Ishikawa (cell line): Measurements from ENCODE around the gene GSTA4.

Experiments used
- CEBPB ChIP-seq: IDR thresholded peaks from 2 replicates; pipeline ENCODE4 v1.6.1; 2012
- CREB1 ChIP-seq: IDR thresholded peaks from 2 replicates; pipeline ENCODE4 v1.6.1; 2012; ENCODE audit warnings: low read depth
- EGR1 ChIP-seq: IDR thresholded peaks from 2 replicates; pipeline ENCODE4 v1.6.1; 2012
- EP300 ChIP-seq: IDR thresholded peaks from 2 replicates; pipeline ENCODE4 v1.6.1; 2012; ENCODE audit warnings: borderline replicate concordance
- FOXM1 ChIP-seq: IDR thresholded peaks from 2 replicates; pipeline ENCODE4 v1.6.1; 2012; ENCODE audit warnings: low read depth, borderline replicate concordance
- NFIC ChIP-seq: IDR thresholded peaks from 2 replicates; pipeline ENCODE4 v1.6.1; 2012
- RAD21 ChIP-seq: IDR thresholded peaks from 2 replicates; pipeline ENCODE4 v1.6.1; 2012; ENCODE audit warnings: low read depth
- TAF1 ChIP-seq: IDR thresholded peaks from 2 replicates; pipeline ENCODE4 v1.6.1; 2012; ENCODE audit warnings: low read depth, mild to moderate bottlenecking
- TCF12 ChIP-seq: IDR thresholded peaks from 2 replicates; pipeline ENCODE4 v1.6.1; 2012; ENCODE audit warnings: low read depth
- TEAD4 ChIP-seq: IDR thresholded peaks from 2 replicates; pipeline ENCODE4 v1.6.1; 2012
- YY1 ChIP-seq: IDR thresholded peaks from 2 replicates; pipeline ENCODE4 v1.6.1; 2012; ENCODE audit warnings: low read depth
- ZBTB7A ChIP-seq: IDR thresholded peaks from 2 replicates; pipeline ENCODE4 v1.6.1; 2012; ENCODE audit warnings: low read depth
- TF ChIP-seq, protein P1 (sequence below): IDR thresholded peaks from 2 replicates; pipeline ENCODE4 v1.6.1; 2012
- TF ChIP-seq, protein P2 (sequence below): IDR thresholded peaks from 2 replicates; pipeline ENCODE4 v1.6.1; 2012; ENCODE audit warnings: low read depth, mild to moderate bottlenecking
- TF ChIP-seq, protein P3 (sequence below): IDR thresholded peaks from 2 replicates; pipeline ENCODE4 v1.6.1; 2012

Gene GSTA4

DNA sequence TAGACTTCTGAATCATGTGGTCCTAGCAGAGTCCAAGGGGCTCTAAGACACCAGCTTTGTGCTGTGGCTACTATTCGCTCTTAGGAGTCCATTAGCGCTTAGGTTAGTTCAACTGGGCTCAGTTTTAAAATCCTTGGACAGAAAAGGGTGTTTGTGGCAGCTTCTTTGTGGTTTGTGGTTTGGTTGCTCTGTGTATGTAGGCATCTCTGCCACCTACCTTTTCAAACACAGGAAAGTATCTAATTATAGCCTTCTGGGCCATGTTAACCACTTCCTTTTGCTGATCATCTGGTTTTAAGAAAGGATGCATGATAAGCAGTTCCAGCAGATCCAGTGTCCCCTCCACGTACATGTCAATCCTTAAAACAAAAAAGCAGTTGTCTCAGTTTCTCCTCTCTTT is 10.8 kb downstream of the GSTA4 start:
- no peak for TF ChIP-seq CREB1
- no peak for TF ChIP-seq EP300
- no peak for TF ChIP-seq FOXM1
- no peak for TF ChIP-seq TEAD4
- no peak for TF ChIP-seq TCF12
- TF ChIP-seq, protein P1, sequence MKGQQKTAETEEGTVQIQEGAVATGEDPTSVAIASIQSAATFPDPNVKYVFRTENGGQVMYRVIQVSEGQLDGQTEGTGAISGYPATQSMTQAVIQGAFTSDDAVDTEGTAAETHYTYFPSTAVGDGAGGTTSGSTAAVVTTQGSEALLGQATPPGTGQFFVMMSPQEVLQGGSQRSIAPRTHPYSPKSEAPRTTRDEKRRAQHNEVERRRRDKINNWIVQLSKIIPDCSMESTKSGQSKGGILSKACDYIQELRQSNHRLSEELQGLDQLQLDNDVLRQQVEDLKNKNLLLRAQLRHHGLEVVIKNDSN = no peak
- TF ChIP-seq NFIC = no peak
- no peak for TF ChIP-seq ZBTB7A
- no peak for TF ChIP-seq RAD21
- no peak for TF ChIP-seq TAF1
- no peak for TF ChIP-seq EGR1
- TF ChIP-seq, protein P2, sequence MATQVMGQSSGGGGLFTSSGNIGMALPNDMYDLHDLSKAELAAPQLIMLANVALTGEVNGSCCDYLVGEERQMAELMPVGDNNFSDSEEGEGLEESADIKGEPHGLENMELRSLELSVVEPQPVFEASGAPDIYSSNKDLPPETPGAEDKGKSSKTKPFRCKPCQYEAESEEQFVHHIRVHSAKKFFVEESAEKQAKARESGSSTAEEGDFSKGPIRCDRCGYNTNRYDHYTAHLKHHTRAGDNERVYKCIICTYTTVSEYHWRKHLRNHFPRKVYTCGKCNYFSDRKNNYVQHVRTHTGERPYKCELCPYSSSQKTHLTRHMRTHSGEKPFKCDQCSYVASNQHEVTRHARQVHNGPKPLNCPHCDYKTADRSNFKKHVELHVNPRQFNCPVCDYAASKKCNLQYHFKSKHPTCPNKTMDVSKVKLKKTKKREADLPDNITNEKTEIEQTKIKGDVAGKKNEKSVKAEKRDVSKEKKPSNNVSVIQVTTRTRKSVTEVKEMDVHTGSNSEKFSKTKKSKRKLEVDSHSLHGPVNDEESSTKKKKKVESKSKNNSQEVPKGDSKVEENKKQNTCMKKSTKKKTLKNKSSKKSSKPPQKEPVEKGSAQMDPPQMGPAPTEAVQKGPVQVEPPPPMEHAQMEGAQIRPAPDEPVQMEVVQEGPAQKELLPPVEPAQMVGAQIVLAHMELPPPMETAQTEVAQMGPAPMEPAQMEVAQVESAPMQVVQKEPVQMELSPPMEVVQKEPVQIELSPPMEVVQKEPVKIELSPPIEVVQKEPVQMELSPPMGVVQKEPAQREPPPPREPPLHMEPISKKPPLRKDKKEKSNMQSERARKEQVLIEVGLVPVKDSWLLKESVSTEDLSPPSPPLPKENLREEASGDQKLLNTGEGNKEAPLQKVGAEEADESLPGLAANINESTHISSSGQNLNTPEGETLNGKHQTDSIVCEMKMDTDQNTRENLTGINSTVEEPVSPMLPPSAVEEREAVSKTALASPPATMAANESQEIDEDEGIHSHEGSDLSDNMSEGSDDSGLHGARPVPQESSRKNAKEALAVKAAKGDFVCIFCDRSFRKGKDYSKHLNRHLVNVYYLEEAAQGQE = no peak
- TF ChIP-seq, protein P3, sequence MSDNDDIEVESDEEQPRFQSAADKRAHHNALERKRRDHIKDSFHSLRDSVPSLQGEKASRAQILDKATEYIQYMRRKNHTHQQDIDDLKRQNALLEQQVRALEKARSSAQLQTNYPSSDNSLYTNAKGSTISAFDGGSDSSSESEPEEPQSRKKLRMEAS = no peak
- no peak for TF ChIP-seq YY1

DNA sequence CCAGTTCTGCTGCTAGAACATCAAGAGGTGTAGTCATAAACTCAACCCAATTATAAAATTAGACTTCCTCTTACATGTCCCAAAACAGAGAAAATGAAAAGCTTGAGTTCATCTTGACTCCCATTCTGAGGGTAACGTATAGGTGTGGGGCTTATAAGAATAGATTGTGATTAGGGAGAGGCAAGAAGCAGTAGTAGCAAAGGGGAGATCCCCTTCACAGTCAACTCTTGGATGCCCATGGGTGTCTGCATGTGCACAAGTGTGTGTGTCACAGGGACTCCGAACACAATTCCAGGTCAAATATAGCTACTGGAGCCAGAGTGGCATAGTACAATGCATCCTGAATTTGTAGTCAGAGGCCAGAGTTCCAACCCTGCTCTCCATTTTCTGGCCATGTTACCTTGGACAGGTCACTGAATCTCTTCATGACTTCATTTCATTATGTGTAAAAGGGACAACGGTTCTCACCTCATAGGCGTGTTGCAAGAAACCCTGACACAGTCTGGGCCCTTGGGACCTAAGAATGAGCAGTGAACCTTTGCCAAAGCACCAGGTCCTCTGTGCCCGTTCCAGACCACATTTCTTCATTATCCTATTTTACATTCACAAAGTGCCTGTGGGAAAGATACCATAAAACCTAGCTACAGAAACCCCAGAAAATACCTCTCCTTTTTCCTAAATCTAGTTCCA is 11.8 kb downstream of the GSTA4 start:
- TF ChIP-seq CREB1 (no peak), NFIC (no peak), EP300 (no peak), ZBTB7A (no peak), TAF1 (no peak), EGR1 (no peak), CEBPB (no peak)
- TF ChIP-seq, protein P2 = no peak

- TF ChIP-seq EGR1 = no peak
- TF ChIP-seq FOXM1 = no peak
Observed at GRCh38 chr6:52982680-52983079, 12.4 kb downstream of the GSTA4 start.

- no peak for TF ChIP-seq YY1
- TF ChIP-seq TCF12 = no peak
- no peak for TF ChIP-seq ZBTB7A
- TF ChIP-seq EP300 = no peak
- no peak for TF ChIP-seq NFIC
- TF ChIP-seq, protein P3 = no peak
- no peak for TF ChIP-seq CEBPB
- TF ChIP-seq, protein P2 = no peak
- TF ChIP-seq TAF1 = no peak
- no peak for TF ChIP-seq TEAD4
- no peak for TF ChIP-seq CREB1
Observed at GRCh38 chr6:52981222-52981900, 13.7 kb downstream of the GSTA4 start.

DNA sequence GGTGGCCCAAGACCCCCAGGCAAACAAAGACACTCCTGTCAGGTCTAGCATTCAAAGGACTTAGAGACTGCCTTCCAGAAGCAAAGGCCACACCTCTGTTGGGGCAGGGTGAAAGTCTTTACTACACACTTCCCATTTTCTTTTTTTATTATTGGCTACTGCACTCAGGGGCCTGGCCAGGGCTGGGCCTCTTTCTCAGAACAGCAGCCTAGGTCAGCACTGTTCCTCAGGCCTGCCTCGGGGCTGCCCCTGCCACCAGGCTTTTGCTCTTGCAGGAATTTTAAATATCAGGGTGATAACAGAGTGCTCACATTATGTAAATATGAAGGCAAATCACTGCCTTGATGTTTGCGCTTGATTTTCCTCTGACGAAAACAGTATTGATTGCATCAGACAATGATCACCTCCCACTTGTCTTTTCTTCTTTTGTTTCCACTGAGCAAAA is 18.5 kb downstream of the GSTA4 start:
- no peak for TF ChIP-seq FOXM1
- TF ChIP-seq, protein P2 = no peak
- TF ChIP-seq, protein P3 = no peak
- TF ChIP-seq EGR1 = no peak
